Measurements from ENCODE around the gene PLEKHD1.

Gene PLEKHD1

DNA sequence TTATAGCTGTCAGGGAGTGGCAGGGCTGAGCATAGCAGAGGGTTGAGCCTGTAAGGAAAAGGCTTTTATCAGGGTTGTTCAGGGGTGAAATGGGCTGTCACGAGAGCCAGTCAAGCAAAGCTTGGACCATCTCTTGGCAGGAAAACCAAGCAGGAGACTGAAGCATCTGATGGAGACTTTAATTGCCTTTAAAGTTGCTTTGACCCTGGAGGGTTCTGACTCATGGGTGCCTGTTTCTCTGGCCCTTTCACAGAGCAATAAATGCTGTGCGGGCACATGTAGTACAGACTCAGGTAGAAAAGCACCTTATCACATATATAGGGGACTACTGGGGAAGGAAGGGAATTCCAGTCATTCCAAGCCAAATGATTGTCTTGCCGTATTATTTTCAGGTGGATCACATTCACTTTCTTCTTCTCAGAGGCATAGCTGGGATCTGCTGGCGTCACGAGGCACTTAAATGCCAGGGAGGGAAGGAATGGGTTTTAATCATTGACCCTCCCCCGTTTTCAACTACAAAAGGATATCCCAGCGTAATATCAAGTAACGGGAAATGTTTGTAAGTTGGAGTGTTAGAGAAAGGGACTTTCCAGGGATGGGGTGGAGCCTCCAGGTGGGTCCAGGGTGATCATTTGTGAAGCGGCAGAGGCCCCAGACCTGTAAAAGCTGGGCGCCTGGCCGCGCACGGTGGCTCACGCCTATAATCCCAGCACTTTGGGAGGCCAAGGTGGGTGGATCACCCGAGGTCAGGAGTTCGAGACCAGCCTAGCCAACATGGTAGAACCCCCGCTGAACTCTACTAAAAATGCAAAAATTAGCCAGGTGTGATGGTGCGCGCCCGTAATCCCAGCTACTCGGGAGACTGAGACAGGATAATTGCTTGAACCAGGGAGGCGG, 34.9 kb downstream of the PLEKHD1 start:
- DNase-seq: no peak

DNA sequence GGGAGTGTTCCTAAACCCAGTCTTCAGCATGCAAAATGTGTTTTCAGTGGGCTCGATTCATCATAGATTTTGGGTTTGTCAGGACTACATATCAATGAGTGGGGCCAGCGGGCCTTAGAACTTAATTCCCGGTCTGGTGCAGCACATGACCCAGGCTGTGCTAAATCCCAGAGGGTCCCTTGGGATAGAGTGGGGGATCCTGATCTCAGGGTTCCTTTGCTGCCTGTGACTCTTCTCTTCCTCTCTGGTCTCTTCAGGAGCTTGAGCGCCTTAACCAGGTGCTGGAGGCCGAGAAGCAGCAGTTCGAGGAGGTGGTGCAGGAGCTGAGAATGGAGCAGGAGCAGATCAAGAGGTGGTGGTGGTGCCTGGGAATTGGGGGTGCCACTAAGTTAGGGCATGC, 37.5 kb downstream of the PLEKHD1 start:
- DNase-seq: no peak

DNA sequence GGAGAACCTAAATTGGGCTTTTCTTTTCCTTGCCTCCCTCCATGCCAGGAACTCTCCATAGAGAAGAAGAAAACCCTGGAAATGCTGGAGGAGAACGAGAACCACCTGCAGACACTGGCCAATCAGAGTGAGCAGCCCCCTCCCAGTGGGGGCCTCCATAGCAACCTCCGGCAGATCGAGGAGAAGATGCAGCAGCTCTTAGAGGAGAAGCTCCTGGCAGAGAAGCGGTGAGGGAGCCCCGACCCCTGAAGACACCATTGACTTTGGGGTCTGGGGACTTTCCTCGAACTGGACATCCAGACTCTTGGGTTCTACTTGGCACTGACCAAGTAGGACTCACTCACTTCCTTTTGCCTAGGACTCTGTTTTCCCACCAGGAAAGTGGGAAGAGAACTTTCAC, 41.4 kb downstream of the PLEKHD1 start:
- no peak for DNase-seq

DNA sequence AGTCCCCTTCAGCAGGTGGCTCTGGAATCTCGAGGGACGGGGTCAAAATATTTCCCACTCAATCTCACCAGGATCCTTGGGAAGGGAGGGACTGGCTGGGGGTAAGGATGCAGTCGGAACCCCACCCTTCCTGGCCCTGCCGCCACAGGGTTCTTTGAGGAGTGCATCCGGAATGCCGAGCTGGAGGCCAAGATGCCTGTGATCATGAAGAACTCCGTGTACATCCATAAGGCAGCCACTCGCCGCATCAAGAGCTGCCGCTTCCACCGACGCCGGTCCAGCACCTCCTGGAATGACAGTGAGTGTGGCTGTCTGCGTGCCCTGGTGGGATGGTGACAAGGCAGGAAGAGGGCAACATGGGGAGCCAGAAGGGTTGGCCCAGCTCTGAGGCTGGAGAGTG, 43.1 kb downstream of the PLEKHD1 start:
- no peak for DNase-seq

DNA sequence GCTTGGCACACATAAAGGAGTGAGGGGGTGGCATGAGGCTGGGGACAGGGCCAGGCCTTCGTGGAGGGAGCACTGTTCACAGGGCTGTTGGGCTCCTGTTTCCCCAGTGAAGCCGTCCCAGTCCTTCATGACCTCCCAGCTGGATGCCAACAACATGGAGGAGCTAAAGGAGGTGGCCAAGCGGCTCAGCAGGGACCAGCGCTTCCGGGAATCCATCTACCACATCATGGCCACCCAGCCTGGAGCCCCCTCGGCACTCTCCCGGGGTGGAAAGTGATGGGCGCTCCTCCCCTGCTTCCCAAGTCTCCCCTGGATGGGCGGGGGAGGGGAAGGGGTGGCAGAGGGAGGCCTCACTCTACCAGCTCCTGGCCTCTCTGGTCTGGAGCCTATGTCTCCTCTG, 43.6 kb downstream of the PLEKHD1 start:
- no peak for DNase-seq

DNA sequence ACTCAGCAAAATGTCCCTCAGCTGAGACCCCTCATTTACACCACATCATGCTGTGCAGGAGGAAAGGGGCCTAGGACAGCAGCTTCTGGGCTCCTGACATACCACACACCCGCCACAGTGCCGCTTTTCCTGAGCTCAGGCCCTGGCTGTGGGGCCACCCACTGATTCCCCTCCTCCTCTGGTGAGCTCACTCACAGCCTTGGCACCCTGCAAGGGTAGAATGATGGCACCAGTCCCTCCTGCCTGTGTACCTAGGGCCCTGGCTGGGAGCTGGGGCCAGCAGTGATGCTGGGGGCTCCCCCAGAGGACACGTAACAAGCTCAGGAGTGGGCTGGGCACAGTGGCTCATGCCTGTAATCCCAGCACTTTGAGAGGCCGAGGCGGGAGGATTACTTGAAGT, 44.4 kb downstream of the PLEKHD1 start:
- DNase-seq: no peak

DNA sequence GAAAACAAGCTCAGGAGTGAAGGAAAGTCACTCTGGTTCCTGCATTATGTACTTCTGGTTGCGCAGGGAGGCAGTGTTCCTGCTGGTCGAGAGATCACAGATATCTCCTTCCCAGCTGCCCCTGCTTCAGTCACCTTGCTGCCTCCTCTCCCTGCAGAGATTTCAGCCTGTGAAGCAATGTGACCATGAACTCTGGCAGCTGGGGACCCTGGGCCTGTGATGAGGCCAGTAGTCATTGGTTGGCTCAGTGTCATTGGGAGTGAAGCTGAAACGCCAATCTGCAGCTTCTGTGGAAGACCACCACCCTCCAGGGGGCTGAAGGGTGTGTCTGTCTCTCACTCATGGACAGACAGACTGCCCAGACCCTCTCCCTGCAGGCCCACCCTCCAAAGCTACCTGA, 45.0 kb downstream of the PLEKHD1 start:
- DNase-seq: no peak

DNA sequence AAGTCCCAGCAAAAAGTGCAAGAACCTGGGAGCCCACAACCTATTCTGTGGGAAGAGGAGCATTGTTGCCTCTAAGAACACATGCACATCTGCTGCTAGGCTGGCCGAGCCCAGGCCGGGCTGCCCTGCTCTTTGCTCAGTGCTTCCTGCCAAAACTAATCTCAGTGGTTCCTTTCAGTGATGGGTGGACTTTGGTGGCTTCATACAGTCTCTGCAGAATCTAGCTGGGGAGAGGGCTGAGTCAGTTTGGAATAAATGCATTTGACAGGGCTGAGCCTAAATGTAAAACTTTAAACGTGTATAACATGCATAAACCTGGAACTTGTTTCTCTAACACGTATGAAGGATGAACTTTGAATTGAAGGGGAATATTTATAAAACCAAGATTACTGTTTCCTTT, 45.6 kb downstream of the PLEKHD1 start:
- no peak for DNase-seq

DNA sequence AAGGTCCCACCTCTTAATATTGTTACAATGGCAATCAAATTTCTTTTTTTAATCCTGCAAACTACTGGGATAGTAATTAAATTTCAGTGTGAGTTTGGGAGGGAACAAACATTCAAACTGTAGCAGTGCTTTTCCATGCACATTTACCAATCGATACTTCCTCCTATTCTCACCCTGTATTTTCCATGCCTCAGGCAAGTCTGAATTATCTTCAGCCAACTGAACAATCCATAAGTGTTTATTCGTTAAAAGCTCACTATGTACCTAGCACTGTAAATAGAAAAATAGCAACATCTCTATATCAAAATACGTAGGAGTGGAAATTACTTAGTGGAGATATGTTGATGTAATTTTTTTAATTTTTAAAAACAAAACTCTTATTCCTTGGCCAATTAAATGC, 46.6 kb downstream of the PLEKHD1 start:
- peak; percentile 3 for DNase-seq

DNA sequence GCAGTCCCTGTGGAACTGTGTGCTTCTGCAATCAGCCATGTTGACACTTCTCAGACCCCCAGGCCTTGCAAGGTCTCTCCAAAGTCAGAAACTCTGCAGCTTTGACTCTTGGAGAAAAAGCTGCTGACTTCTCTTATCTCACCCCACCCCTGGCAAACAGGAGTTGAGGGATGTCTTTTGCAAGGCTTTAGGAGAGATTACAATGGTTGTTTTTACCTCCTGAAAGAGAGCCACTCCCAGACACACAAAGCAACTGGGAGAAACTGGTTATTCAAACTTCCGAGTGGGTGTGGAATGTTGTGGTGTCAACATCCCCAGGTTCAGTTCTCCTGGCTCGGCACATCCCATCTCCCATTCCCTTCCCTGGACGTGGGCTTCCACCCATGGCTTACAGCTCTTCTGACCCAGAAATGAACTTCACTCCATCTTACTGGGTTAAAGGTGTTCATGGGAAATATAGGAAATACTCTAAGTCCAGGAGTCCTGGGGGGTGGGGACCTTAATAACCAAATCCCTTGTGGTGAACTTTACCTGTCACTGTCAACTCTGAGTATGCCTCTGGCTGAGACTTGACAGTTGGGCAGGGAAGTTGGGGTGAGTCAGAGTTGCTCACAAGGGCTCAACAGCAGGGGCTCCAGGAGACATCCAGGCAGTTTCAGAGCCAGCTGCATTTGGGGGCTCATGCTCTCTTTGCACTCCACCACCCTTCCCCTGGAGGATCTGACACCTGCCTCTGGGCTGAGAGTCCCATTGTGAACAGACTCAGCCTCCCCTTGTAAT, 48.2 kb downstream of the PLEKHD1 start:
- no peak for DNase-seq

DNA sequence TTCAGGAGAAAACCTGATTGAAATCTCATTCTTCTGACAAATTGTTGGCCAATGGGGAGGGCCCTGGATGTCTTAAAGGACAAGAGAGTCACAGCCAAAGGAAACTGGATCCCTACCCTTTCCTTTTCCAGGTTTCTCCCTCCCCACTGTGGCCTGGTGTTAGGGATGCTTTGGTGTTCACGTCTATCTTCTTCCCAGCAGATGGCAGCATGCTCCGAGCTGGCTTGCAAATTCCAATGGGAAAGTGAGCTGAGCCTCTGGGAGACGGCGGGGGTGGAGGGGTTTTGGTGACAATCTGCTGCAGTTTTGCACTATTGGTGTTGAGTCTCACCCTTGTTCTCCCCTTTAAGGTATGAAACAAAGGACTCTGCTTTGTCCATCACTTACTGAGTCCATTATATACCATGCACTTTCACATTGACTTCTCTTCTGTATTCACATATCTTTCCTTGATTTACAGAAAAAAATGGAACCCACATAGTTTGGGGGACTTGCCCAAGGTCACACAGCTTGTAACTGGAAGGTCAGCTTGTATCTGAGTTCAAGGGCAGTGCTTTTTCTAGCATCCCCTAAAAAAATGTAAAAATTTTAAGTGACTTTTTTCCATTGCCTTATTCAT, 50.8 kb downstream of the PLEKHD1 start:
- DNase-seq: peak; percentile 64

DNA sequence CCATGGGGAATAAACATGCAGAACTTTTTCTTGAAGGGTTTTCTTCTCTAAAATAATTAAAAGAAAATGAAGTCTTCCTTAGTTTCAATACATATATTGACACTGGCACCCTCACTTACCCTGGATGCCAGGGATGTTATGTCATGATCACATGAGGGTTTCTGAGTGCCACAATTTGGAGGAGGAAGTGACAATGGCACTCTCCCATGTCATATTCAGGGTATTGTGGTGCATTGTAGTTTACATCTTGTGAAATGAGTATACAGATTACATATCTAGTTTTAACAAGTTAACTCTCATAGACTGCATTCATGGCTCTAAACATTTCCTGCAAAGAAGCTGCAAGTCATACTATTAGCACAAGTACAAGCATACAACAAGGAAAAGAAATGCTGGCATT, 52.4 kb downstream of the PLEKHD1 start:
- DNase-seq: no peak

DNA sequence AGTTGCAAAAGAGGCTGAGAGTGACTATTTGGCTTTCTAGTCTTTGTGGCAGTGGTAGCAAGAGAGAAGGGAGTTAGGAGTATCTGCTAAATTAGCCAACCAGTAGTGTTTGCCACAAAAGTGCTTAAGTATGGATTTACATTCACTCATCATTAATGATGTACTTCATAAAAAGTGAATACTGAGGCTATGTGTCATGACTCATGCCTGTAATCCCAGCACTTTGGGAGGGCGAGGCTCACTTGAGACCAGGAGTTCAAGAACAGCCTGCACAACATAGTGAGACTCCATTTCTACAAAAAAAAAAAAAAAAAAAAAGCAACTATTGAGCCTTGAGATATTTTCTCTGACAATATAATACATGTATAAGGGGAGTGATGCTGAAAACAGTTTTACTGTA, 53.4 kb downstream of the PLEKHD1 start:
- no peak for DNase-seq

DNA sequence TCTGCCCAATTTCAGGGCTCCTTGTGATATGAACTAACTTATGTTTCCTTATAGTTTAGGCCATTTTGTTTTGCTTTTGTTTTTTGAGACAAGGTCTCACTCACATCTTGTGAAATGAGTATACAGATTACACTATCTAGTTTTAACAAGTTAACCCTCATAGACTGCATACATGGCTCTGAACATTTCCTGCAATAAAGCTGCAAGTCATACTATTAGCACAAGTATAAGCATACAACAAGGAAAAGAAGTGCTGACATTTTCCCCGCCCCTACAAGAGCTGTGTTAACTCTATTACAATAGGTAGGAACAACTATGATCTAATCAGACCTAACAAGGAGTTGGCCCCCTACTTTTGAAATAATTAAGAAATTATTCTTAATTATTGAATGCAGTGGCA, 54.2 kb downstream of the PLEKHD1 start:
- DNase-seq: no peak

DNA sequence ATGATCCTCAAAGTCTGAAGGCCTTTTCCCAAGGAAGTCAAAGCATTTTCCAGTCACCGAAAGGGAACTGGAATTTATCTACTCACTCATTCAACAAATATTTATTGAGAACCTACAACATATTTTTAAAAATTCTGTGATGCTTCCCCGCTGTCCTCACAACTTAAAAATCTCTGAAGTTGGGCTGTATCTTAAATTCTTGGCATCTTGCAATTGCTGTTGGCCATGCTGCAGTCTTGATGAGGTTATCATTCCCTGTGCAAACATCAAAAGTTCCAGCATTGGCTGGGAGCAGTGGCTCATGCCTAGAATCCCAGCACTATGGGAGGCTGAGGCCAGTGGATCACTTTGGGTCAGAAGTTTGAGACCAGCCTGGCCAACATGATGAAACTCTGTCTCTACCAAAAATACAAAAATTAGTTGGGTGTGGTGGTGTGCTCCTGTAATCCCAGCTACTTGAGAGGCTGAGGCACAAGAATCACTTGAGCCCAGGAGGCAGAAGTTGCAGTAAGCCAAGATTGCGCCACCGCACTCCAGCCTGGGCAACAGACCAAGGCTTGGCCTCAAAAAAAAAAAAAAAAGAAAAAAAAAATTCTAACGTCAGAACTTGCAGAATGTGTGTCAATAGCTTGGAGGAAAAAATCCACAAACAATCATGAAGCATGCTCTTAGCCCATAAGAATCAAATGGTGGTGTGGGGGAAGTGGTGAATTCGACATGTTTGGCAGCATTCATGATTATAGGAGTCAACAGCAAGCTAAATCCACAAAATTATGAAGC, 55.3 kb downstream of the PLEKHD1 start:
- DNase-seq: no peak

DNA sequence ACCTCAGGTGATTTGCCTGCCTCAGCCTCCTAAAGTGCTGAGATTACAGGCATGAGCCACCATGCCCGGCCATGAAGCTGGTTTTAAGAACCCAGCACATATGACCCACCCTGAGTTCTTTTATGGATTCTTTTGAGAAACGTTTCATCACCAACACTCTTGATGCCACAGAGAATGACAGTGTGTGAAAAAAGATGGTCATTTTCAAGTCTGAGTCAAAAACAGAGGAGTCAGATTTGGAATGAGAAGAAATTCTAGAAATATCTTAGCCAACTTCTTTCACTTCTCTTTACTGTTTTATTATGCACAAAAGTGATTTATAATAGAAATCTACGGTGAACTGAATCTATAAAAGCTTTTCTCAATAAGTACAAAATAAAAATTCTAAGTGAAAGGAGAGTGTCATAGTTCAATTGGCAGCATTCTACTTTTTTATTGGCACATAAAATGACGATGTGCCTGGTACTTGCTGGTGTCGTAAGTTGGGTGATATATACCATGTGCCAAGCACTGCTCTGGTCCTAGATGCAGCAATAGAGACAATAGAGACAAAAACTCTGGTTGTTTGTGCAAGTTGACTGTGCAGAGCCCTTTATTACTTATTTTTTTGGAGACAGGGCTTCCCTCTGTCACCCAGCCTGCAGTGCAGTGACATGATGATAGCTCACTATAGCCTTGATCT, 56.3 kb downstream of the PLEKHD1 start:
- DNase-seq: no peak

DNA sequence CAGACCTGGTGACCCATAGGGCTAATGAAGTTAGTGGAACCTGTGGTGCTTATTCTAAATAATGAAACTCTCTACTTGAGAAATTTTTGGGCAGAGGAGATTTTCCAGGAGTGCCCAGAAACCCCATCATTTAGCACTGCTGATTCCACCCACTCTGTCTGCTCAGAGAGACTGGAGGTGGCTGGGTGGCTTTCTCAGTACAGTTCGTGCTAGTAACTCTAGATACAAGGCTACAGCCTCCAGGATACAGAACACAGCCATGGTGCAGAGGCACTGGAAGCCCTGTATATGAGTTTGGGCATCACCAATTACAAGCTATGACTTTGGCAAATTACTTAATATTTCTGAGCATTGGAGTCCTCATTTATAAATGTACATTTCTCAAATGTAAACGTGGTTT, 57.8 kb downstream of the PLEKHD1 start:
- no peak for DNase-seq

DNA sequence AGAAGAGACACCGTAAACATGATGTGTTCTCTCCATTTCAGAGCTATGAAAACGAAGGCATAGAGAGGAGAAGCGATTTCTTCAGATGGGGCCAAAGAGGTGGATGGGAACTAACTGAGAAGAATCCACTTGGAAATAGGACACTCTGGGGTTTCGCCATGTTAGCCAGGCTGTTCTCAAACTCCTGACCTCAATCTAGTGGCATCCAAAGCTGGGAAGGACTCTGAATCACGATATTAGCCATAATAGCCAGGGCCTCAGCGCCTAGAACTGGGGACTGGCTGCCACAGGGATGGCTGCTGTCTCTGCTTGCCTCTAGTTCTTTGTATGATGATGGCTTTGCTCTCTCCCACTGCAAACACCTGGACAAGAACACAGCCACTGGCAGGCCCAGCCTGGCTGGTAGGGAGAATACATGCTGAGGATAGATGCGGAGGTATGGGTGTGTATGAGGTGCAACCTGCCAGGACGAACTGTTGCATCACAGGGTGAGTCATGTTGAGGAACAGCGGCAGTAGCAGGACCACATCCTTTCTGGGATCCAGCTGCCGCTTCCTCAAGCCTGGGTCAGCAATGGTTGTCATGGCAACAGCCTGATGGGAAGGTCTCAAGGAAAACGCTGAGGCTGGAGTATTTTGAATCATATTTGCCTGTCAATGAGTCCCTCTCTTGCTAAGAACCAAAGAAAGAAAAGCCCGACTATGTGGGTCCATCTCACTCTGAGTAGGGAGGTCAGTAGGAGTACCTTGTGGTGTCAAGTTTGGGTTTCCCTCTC, 59.0 kb downstream of the PLEKHD1 start:
- DNase-seq: peak; percentile 67

DNA sequence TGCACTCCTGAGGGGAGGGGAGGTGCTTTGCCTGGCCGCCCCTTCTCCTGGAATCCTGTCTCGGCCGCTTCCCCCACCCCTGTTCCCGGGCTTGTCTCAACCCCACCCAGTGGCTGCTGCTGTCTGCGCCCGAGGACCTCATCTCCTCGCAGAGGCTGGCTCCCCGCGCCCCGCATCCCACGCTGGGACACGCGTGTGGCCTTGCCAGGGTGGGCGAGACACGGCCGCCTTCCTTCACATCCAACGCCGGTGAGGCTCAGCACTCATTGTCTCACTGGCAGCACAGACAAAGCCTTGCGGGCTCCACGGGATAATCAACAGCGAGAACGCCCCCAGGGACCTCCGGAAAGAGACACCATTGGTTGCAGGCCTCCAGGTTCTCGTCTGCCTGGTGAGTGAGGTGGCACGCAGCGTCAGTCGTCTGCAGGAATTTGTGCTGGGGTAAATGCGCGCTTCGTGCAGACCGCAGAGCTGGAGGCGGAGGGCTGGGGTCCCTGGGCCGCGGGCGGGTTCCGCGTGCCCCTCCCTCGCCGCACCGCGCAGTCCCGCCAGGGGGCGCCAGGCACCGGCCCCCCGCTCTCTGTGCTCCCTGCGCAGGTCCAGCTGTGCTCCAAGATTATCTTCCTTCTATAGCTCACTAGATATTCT, 63.3 kb downstream of the PLEKHD1 start:
- no peak for DNase-seq

DNA sequence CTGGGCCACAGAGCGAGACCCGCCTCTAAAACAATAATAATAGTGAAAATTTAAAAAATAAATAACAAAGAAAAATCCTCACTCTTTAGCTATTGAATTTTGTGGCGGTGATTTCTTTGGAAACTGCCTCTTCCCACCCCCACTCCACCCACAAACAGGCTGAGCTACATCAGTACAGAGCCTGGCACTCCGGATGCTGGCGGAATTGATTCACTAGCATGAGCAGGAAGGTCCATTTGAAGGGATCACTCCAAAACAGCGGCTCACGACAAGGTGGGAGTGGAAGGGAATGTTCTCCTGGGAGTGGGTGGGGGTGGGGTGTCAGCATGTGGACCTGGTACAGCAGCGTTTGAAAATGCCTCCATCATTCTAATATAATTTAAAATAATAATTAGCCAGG, 64.0 kb downstream of the PLEKHD1 start:
- no peak for DNase-seq

DNA sequence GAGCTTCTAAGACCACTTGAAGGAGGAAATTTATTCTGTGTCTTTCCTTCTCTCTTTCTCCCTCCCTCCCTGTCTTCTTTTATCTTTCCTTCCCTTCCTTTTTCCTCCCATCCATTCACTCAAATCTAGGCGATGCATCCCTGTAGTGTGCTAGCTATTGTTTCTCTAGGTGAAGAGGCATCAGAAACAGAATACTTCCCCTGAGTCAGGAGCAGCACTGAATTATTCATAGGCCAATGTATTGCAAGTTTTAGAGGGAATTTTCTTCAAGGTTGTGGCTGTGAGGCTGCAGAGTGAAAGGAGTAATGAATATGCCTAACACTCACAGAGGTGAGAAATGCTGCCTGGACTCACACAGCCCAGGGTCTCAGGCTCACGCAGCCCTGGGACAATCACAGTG, 67.0 kb downstream of the PLEKHD1 start:
- no peak for DNase-seq
